MCF 10A (cell line): ENCODE results near the gene BCAS3. TPM values are rescaled to one million over a fixed set of nuclear protein-coding genes. Genes with fewer than 3 reads are reported as not detected.

ENCODE experiments used
- BruUV-seq: library from RNA; stranded (reverse); fragments of 400-500 nt; replicated peaks from 2 replicates; lab custom pipeline; 2021; lab: Mats Ljungman, UMichigan
- CTCF ChIA-PET: fragments of 300-600 bp; sonication (Branson Sonifier 250); formaldehyde crosslinking; extraction: SDS; loops from one replicate; lab custom pipeline; 2021; ENCODE audit warnings: antibody characterized with exemption, inconsistent platforms; lab: Yijun Ruan, JAX
- POLR2A ChIA-PET: fragments of 300-600, 350-650 bp; sonication (Branson Sonifier 250); formaldehyde crosslinking; extraction: SDS; loops from one replicate; lab custom pipeline; 2020; ENCODE audit warnings: antibody characterized with exemption, inconsistent platforms; lab: Yijun Ruan, JAX
- DNase-seq: peaks from one replicate; pipeline ENCODE4 v3.0.0-alpha.2; 2018; ENCODE audit not compliant: unreplicated experiment
- H3K27ac Mint-ChIP-seq: one replicate; pipeline ENCODE4 v1.8.0; 2022; ENCODE audit warnings: mild to moderate bottlenecking, low read depth, mixed read lengths; ENCODE audit not compliant: unreplicated experiment
- H3K27me3 Mint-ChIP-seq: one replicate; pipeline ENCODE4 v1.8.0; 2022; ENCODE audit warnings: mixed read lengths; ENCODE audit not compliant: insufficient read depth, unreplicated experiment
- H3K36me3 Mint-ChIP-seq: one replicate; pipeline ENCODE4 v1.8.0; 2022; ENCODE audit warnings: mild to moderate bottlenecking, moderate library complexity, mixed read lengths; ENCODE audit not compliant: insufficient read depth, unreplicated experiment
- H3K4me1 Mint-ChIP-seq: one replicate; pipeline ENCODE4 v1.8.0; 2022; ENCODE audit warnings: mixed read lengths; ENCODE audit not compliant: insufficient read depth, unreplicated experiment
- H3K4me3 Mint-ChIP-seq: one replicate; pipeline ENCODE4 v1.8.0; 2022; ENCODE audit warnings: mild to moderate bottlenecking, moderate library complexity, mixed read lengths; ENCODE audit not compliant: unreplicated experiment
- H3K9me3 Mint-ChIP-seq: one replicate; pipeline ENCODE4 v1.8.0; 2022; ENCODE audit warnings: mixed read lengths; ENCODE audit not compliant: unreplicated experiment
- intact Hi-C: fragments of 100-400 bp; cut with micrococcal nuclease; formaldehyde crosslinking; loops from 2 replicates; pipeline ENCODE4 v1.14.1; 2022
- total RNA-seq: library from RNA; stranded (reverse); gene quantifications from 2 replicates; pipeline ENCODE4 v1.2.3, GENCODE V29; 2022
- TF ChIP-seq, protein P1 (sequence below): fragments of 200-600 bp; IDR thresholded peaks from one replicate; pipeline ENCODE4 v1.8.0; 2022; ENCODE audit warnings: antibody characterized with exemption, mild to moderate bottlenecking; ENCODE audit not compliant: unreplicated experiment

Gene BCAS3
- total RNA-seq, 1 experiment from 2014 or later = 14.6 TPM

DNA sequence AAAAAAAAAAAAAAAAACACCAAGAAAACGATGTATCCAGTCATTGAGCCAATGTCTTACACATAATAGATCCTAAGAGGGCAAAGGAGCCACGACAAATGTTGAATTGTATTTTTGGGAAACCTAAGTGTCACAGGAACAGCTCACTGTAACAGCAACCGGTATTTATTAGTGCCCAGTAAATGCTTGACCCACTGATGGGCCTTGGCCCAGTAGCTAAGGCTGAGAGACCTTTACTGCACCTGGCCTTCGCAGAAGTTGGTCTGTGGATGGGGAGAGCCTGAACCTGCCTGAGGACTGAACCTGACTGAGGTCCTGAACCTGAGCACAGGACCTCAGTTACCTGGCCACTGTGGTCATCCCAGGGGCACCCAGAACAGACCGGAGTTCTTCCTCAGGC lies 657.0 kb downstream of the BCAS3 start:
- Mint-ChIP-seq H3K27ac (no peak overlapping the region), H3K27me3 (no peaks in the 10 kb centered on the region), H3K4me1 (peaks cover 21% of the 10 kb centered on the region), H3K9me3 (no peaks in the 10 kb centered on the region), H3K36me3 (no peaks in the 10 kb centered on the region), H3K4me3 (no peak overlapping the region)
- CTCF ChIA-PET = interaction anchor here (0.7 kb wide), 1 partner anchor 27 kb away, joined by 3 read pairs; no protein-coding TSS in a partner anchor
- intact Hi-C loops = no loop called here
- no TSS peak for BruUV-seq
- POLR2A ChIA-PET = no interaction called here
- TF ChIP-seq, protein P1, sequence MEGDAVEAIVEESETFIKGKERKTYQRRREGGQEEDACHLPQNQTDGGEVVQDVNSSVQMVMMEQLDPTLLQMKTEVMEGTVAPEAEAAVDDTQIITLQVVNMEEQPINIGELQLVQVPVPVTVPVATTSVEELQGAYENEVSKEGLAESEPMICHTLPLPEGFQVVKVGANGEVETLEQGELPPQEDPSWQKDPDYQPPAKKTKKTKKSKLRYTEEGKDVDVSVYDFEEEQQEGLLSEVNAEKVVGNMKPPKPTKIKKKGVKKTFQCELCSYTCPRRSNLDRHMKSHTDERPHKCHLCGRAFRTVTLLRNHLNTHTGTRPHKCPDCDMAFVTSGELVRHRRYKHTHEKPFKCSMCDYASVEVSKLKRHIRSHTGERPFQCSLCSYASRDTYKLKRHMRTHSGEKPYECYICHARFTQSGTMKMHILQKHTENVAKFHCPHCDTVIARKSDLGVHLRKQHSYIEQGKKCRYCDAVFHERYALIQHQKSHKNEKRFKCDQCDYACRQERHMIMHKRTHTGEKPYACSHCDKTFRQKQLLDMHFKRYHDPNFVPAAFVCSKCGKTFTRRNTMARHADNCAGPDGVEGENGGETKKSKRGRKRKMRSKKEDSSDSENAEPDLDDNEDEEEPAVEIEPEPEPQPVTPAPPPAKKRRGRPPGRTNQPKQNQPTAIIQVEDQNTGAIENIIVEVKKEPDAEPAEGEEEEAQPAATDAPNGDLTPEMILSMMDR = no peak
- no peak for DNase-seq

DNA sequence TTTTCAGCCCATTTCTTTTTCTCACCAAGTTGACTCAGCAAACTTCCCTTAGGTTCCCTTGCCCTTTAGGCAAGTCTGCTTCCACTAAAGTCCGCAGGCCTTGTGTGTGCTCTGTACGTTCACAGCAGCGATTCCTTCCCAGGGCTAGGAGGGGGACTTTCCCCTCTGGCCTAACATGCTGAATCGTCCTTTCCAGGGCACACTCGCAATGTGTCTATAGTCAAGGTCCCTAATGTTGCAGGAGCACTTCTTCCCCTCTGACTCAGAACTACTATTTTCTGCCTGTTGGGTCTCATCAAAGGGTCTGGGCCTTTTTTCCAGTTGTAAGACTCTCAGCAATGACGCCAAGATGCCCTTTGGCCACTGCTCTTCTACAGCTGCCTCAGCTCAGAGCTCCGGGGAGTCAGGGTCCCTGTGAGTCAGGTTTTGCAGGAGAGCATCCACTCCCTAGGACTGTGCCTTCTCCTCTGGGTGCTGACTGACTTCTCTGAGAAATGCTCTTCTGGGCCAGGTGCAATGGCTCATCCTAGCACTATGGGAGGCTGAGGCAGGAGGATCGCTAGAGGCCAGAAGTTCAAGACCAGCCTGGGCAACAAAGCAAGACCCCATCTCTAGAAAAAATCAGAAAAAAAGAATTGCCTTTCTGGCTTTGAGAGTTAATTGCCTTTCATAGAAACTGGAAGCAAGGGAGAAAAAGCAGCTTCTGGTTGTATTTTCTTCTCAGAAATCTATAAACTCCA lies 657.6 kb downstream of the BCAS3 start:
- H3K4me3 Mint-ChIP-seq = no peak overlapping the region
- peaks cover 21% of the 10 kb centered on the region for H3K4me1 Mint-ChIP-seq
- CTCF ChIA-PET = interaction anchor here (0.7 kb wide), 1 partner anchor 21 kb away, joined by 3 read pairs; no protein-coding TSS in a partner anchor
- no peaks in the 10 kb centered on the region for H3K9me3 Mint-ChIP-seq
- no peaks in the 10 kb centered on the region for H3K27me3 Mint-ChIP-seq
- intact Hi-C loops = no loop called here
- POLR2A ChIA-PET = interaction anchor here (1.1 kb wide), 1 partner anchor 11 kb away, joined by 4 read pairs; no protein-coding TSS in a partner anchor
- no peak overlapping the region for H3K27ac Mint-ChIP-seq
- TF ChIP-seq, protein P1 = no peak
- H3K36me3 Mint-ChIP-seq = no peaks in the 10 kb centered on the region
- no TSS peak for BruUV-seq
- DNase-seq = no peak

DNA sequence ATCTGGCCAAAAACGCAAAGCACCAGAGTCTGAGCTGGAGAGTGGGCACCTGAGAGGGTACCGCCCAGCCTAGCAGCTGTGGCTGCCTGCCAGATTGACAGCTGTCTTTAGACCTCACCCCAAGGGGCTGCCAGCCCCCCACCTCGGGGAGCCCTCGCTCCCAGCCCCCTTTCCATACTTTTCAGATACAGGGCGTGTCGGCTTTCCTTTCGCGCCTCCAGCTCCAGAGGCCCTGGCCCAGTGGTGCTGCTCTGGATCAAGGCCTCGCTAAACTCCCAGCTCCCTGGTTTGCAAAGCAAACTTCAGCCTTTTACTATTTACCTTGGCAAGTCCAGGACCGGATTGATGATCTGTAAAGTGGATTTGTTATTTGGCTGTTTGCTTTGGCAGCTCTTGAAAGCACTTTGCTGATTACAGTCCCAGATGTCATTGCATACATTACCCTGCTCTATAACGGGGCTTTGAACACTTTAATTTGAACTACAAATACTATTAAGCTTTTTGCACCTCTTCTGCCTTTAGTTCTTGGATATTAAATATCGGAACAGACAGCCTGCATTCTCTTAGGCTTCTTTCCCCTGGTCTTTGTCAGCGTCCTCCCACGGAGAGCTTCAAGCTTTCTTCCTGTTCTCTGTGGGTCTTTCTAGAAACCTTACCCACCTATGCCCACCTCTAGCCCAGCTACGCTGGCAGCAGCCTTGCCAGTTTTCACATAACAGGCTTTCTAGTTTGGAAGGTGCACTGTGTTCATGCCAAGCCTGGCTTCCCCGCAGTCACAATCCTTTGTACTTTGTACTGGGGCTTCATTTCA lies 658.4 kb downstream of the BCAS3 start:
- CTCF ChIA-PET = interaction anchor here (0.6 to 0.7 kb wide), 5 partner anchors 22 to 190 kb away, joined by 3 read pairs; no protein-coding TSS in a partner anchor
- TF ChIP-seq, protein P1 = no peak
- H3K27ac Mint-ChIP-seq = no peak overlapping the region
- intact Hi-C loops = no loop called here
- H3K9me3 Mint-ChIP-seq = no peaks in the 10 kb centered on the region
- H3K4me3 Mint-ChIP-seq = no peak overlapping the region
- H3K4me1 Mint-ChIP-seq = peaks cover 21% of the 10 kb centered on the region
- H3K36me3 Mint-ChIP-seq = no peaks in the 10 kb centered on the region
- DNase-seq = peak; percentile 47
- no TSS peak for BruUV-seq
- POLR2A ChIA-PET = interaction anchor here (1.1 kb wide), 1 partner anchor 12 kb away, joined by 4 read pairs; no protein-coding TSS in a partner anchor
- no peaks in the 10 kb centered on the region for H3K27me3 Mint-ChIP-seq

DNA sequence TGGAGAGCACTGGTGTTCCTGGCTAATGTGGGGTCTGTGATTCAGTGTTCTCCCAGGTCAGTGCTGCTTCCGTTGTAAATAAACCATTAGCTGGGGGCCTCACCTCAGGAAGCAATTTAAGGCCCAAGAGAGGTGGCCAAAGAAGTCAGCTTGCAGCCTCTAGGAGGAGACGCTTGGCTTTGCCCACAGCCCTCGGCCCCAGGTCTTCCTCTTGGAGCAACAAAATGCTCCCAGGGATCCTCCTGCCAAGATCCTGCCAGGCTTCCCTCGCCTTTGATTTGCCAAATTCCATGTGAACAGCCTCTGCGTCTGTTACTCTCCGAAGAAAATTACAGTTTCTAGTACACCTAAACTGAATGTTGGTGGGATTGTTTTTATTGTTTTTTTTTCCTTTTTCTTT lies 659.6 kb downstream of the BCAS3 start:
- H3K36me3 Mint-ChIP-seq = no peaks in the 10 kb centered on the region
- TF ChIP-seq, protein P1 = no peak
- DNase-seq = no peak
- H3K4me3 Mint-ChIP-seq = no peak overlapping the region
- ChIA-PET CTCF (no interaction called here), POLR2A (no interaction called here)
- intact Hi-C loops = no loop called here
- no TSS peak for BruUV-seq
- H3K27ac Mint-ChIP-seq = no peak overlapping the region
- H3K9me3 Mint-ChIP-seq = no peaks in the 10 kb centered on the region
- peaks cover 21% of the 10 kb centered on the region for H3K4me1 Mint-ChIP-seq
- no peaks in the 10 kb centered on the region for H3K27me3 Mint-ChIP-seq
